ENCODE data around the gene LPP.

LPP gene

GRCh38 chr3:188253123-188253793 lies 99.3 kb downstream of the LPP start:
- DNase-seq (ENCODE audit: low read depth), result no peak

GRCh38 chr3:188253800-188254452 lies 100.0 kb downstream of the LPP start:
- no peak for DNase-seq (ENCODE audit: low read depth)

- DNase-seq (ENCODE audit: low read depth), result no peak
Observed at GRCh38 chr3:188254520-188255070, 100.6 kb downstream of the LPP start.

GRCh38 chr3:188255190-188255589 lies 101.2 kb downstream of the LPP start:
- no peak for DNase-seq (ENCODE audit: low read depth)

GRCh38 chr3:188256758-188257157 lies 102.8 kb downstream of the LPP start:
- no peak for DNase-seq (ENCODE audit: low read depth)

GRCh38 chr3:188257384-188258026 lies 103.5 kb downstream of the LPP start:
- DNase-seq (ENCODE audit: low read depth), result no peak

GRCh38 chr3:188259191-188259590 lies 105.2 kb downstream of the LPP start:
- no peak for DNase-seq (ENCODE audit: low read depth)

- DNase-seq (ENCODE audit: low read depth), result no peak
Observed at GRCh38 chr3:188259596-188259995, 105.6 kb downstream of the LPP start.

GRCh38 chr3:188261011-188261410 lies 107.1 kb downstream of the LPP start:
- DNase-seq (ENCODE audit: low read depth), result no peak

- no peak for DNase-seq (ENCODE audit: low read depth)
Observed at GRCh38 chr3:188262488-188262887, 108.5 kb downstream of the LPP start.

- DNase-seq (ENCODE audit: low read depth), result no peak
Observed at GRCh38 chr3:188262913-188263683, 109.1 kb downstream of the LPP start.

- DNase-seq (ENCODE audit: low read depth), result no peak
Observed at GRCh38 chr3:188264226-188265207, 110.6 kb downstream of the LPP start.

GRCh38 chr3:188266562-188267274 lies 112.8 kb downstream of the LPP start:
- peak; percentile 93 for DNase-seq (ENCODE audit: low read depth)

- DNase-seq (ENCODE audit: low read depth), result no peak
Observed at GRCh38 chr3:188267790-188268335, 113.9 kb downstream of the LPP start.

- DNase-seq (ENCODE audit: low read depth), result no peak
Observed at GRCh38 chr3:188268336-188268735, 114.4 kb downstream of the LPP start.

- DNase-seq (ENCODE audit: low read depth), result no peak
Observed at GRCh38 chr3:188269040-188269439, 115.1 kb downstream of the LPP start.

- peak; percentile 93 for DNase-seq (ENCODE audit: low read depth)
Observed at GRCh38 chr3:188270423-188270972, 116.5 kb downstream of the LPP start.

GRCh38 chr3:188271226-188271914 lies 117.4 kb downstream of the LPP start:
- DNase-seq (ENCODE audit: low read depth), result no peak

Measured in GM04503 (cell line).